ENCODE results near the gene AKAP8L. TPM values are rescaled to one million over a fixed set of nuclear protein-coding genes. Genes with fewer than 3 reads are reported as not detected.

Gene AKAP8L
- total and polyA plus RNA-seq, 10 of the 15 experiments (the other 5 are each of a cell fraction or from before 2014, with no cell fraction given): 0.66 to 64.3 (median 40.0) TPM

DNA sequence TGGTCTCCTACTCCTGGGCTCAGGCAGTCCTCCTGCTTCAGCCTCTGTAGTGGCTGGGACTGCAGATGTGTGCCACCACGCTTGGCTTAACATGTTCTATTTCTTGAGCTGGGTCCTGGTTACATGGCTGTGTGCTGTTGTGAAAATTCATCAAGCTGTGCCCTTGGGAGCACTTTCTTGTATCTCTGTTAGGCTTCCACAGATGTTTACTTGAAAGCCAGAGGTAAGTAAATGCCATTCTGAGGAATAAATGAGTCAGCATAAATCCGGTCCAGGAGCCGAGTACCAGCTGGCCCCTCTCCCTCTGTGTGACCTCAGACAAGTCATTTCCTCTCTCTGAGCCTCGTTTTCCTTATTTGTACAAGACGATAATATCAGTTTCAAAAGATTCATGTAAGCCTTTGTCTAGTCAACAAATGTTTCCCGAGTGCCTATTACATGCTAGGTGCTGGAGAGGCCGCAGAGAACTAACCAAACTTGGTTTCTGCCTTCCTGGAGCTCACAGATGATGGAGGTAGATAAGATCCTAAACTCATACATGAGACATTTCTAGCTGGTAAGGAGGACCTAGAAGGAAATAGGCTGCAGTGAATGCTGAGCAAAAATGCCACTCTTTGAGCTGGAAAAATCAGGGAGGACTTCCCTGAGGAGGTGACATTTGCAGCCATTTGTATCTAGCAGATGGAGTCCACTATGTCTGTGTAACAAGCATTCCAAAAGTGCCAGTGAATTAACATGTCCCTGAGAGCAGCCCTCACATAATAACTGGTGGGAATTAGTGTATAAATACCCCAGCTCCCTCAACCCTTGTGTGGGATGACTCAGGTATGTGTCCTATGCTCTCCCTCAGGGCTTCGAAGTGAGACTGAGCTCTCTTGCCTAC, 48.3 kb upstream of the AKAP8L start:
- ChIA-PET RAD21 (ENCODE audit: unreplicated experiment) (interaction anchor here (1.2 to 2.4 kb wide), 3 partner anchors 26 to 48 kb away, joined by 3 to 9 read pairs (median 3); partner anchors contain the start of gene AKAP8L), POLR2A (interaction anchor here (0.6 to 1.8 kb wide), 9 partner anchors 29 to 1220 kb away, joined by 3 to 6 read pairs (median 3); partner anchors contain the start of genes AKAP8 and AKAP8L), CTCF (interaction anchor here (1.0 to 2.1 kb wide), 4 partner anchors 17 to 204 kb away, joined by 3 to 7 read pairs (median 4); partner anchors contain the start of gene AKAP8L), SMC1A (ENCODE audit: uncharacterized antibody, unreplicated experiment) (interaction anchor here (0.8 to 6.0 kb wide), 5 partner anchors 11 to 133 kb away, joined by 3 to 26 read pairs (median 3); partner anchors contain the start of gene AKAP8L)
- peaks cover 17% of the 10 kb centered on the region for H3K79me2 ChIP-seq (ENCODE audit: control insufficient read depth, insufficient read depth, low read length)
- DNase-seq (ENCODE audit: low read depth, low spot score) (peak; percentile 97), ATAC-seq (peak; percentile 71), FAIRE-seq (peak; percentile 97)
- H3K27me3 ChIP-seq (replicated peaks in 1 of 2; ENCODE audit: control insufficient read depth in 2 of 2, insufficient read depth in 2 of 2, low read length in 1 of 2): no peaks in the 10 kb centered on the region
- WGBS (ENCODE audit: insufficient coverage, insufficient replicate concordance, low lambda C conversion rate, missing lambda C conversion rate): 5% methylated on average over 8 of the region's 8 CpGs
- no peaks in the 10 kb centered on the region for H4K20me1 ChIP-seq (ENCODE audit: control insufficient read depth, insufficient read depth)
- peak overlapping the region; percentile 37 for H2AFZ ChIP-seq (ENCODE audit: control insufficient read depth, low read depth, low read length)
- BruUV-seq (replicated peaks): no TSS peak
- peak overlapping the region; percentile 40 for H3K4me2 ChIP-seq (ENCODE audit: control insufficient read depth, insufficient read depth)
- peaks cover 22% of the 10 kb centered on the region for H3K4me1 ChIP-seq (ENCODE audit: control insufficient read depth, insufficient read depth, low read length)
- H3K9ac ChIP-seq (ENCODE audit: control insufficient read depth, insufficient read depth, low read length): peak overlapping the region; percentile 3; the same call in 1 of the 2 replicates
- H3K9me3 ChIP-seq (replicated peaks; ENCODE audit: control insufficient read depth, insufficient read depth, low read length): no peaks in the 10 kb centered on the region; the same call in 2 of the 3 replicates
- no peaks in the 10 kb centered on the region; a peak in 1 of 4 replicates for H3K36me3 ChIP-seq (ENCODE audit: control insufficient read depth in 2 of 2, insufficient read depth in 2 of 2, low read length in 1 of 2)
- in situ Hi-C loops (cut with MboI) (no loop called here), intact Hi-C loops (cut with micrococcal nuclease; ENCODE audit: unreplicated experiment) (loop anchor here (5.0 to 10.0 kb wide), 2 partner anchors 52 to 90 kb away; partner anchors contain the start of gene AKAP8L)
- H3K27ac ChIP-seq (ENCODE audit: control insufficient read depth, insufficient read depth): peak overlapping the region; percentile 80
- H3K4me3 ChIP-seq: peak overlapping the region; percentile 17; the same call in 1 of the 2 replicates
- TF ChIP-seq YY1 (IDR thresholded peaks at IDR 0.05; ENCODE audit: low read depth, low read length) (peak; percentile 24; the same call in 1 of the 2 replicates), ZNF24 (IDR thresholded peaks at IDR 0.05) (no peak), BCL11A (IDR thresholded peaks at IDR 0.05; ENCODE audit: low read depth, low read length) (0 out of 2 replicates have a peak, but pooled peaks have one; percentile 16), RUNX3 (IDR thresholded peaks at IDR 0.05; ENCODE audit: low read length) (peak; percentile 77), SP1 (IDR thresholded peaks at IDR 0.05; ENCODE audit: low read depth, low read length) (peak; percentile 32), YBX1 (IDR thresholded peaks at IDR 0.05) (no peak), CREB1 (IDR thresholded peaks at IDR 0.05; ENCODE audit: low read depth) (0 out of 2 replicates have a peak, but pooled peaks have one; percentile 55), BRCA1 (IDR thresholded peaks at IDR 0.05; ENCODE audit: low read depth, low read length) (no peak), EED (IDR thresholded peaks at IDR 0.05; ENCODE audit: low read depth) (peak; percentile 75), SPI1 (IDR thresholded peaks at IDR 0.05; ENCODE audit: borderline replicate concordance, insufficient read depth, low read depth, low read length) (peak; percentile 52; the same call in 1 of the 2 replicates), ZNF217 (IDR thresholded peaks at IDR 0.05) (peak; percentile 55; the same call in 1 of the 2 replicates), IKZF2 (IDR thresholded peaks at IDR 0.05) (peak in 1 of 2 experiments; percentile 42; a peak in 1 of 4 replicates), CREM (IDR thresholded peaks at IDR 0.05; ENCODE audit: low read depth) (peak; percentile 46; the same call in 1 of the 2 replicates), RBBP5 (conservative IDR thresholded peaks at IDR 0.05) (no peak), NR2C1 (IDR thresholded peaks at IDR 0.05) (no peak), JUNB (IDR thresholded peaks at IDR 0.05) (peak; percentile 76)
- TF ChIP-seq, protein P1, sequence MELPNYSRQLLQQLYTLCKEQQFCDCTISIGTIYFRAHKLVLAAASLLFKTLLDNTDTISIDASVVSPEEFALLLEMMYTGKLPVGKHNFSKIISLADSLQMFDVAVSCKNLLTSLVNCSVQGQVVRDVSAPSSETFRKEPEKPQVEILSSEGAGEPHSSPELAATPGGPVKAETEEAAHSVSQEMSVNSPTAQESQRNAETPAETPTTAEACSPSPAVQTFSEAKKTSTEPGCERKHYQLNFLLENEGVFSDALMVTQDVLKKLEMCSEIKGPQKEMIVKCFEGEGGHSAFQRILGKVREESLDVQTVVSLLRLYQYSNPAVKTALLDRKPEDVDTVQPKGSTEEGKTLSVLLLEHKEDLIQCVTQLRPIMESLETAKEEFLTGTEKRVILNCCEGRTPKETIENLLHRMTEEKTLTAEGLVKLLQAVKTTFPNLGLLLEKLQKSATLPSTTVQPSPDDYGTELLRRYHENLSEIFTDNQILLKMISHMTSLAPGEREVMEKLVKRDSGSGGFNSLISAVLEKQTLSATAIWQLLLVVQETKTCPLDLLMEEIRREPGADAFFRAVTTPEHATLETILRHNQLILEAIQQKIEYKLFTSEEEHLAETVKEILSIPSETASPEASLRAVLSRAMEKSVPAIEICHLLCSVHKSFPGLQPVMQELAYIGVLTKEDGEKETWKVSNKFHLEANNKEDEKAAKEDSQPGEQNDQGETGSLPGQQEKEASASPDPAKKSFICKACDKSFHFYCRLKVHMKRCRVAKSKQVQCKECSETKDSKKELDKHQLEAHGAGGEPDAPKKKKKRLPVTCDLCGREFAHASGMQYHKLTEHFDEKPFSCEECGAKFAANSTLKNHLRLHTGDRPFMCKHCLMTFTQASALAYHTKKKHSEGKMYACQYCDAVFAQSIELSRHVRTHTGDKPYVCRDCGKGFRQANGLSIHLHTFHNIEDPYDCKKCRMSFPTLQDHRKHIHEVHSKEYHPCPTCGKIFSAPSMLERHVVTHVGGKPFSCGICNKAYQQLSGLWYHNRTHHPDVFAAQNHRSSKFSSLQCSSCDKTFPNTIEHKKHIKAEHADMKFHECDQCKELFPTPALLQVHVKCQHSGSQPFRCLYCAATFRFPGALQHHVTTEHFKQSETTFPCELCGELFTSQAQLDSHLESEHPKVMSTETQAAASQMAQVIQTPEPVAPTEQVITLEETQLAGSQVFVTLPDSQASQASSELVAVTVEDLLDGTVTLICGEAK (IDR thresholded peaks at IDR 0.05; ENCODE audit: borderline replicate concordance): no peak
- TF ChIP-seq, protein P2, sequence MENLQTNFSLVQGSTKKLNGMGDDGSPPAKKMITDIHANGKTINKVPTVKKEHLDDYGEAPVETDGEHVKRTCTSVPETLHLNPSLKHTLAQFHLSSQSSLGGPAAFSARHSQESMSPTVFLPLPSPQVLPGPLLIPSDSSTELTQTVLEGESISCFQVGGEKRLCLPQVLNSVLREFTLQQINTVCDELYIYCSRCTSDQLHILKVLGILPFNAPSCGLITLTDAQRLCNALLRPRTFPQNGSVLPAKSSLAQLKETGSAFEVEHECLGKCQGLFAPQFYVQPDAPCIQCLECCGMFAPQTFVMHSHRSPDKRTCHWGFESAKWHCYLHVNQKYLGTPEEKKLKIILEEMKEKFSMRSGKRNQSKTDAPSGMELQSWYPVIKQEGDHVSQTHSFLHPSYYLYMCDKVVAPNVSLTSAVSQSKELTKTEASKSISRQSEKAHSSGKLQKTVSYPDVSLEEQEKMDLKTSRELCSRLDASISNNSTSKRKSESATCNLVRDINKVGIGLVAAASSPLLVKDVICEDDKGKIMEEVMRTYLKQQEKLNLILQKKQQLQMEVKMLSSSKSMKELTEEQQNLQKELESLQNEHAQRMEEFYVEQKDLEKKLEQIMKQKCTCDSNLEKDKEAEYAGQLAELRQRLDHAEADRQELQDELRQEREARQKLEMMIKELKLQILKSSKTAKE (IDR thresholded peaks at IDR 0.05; ENCODE audit: low read depth, poor library complexity, severe bottlenecking): peak; percentile 63
